Hematopoietic multipotent progenitor cell treated with erythropoietin and hydrocortisone succinate and interleukin-3 and kit ligand, for 4 days (in vitro differentiated cells): ENCODE results near the gene CD37.
A peak's percentile ranks its signal among the peaks of the same experiment; 100 is the strongest.

Experiments used
- DNase-seq: peaks from one replicate; pipeline ENCODE4 v3.0.0-alpha.2; 2015

CD37 gene

DNA sequence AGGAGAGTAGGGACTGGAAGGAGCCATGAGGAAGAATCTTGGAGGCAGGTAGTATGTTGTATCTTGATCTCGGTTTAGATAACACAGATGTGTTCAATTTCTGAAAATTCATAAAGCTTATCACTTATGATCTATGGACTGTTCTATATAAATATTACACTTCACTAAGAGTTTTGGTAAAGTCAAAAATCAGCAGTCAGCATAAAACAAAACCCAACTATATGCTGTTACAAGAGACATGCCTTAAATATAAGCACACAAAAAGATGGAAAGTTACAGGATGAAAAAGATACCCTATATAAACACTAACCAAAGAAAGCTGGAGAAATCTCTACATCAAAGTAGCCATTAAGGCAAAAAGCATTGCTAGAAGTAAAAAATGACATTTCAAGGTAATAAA, 48.4 kb downstream of the CD37 start:
- no peak for DNase-seq

DNA sequence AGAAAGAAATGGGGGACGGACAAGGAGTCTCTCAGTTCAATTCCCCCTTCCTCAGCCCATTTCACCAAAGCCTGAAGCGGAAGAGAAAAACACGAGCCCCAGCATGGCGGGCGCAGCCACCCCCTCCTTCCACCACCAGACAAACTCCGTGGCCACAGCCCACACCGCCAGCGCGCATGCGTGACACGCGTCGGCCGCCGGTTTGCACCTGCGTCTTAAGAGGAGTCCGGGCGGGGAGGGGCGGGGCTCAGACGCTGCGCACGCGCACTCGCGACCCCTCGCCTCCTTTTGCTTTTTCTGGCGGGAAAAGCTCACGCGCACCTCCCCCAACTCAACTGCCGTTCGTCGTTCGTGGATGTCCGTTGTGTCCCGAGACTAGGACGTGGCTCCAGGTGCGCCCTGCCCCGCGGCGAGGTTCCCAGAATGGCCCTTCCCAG, 52.7 kb downstream of the CD37 start, which contains the start of gene KASH5:
KASH5 (plus strand) TSS at position 314 of the 437 bp plus-strand sequence. CDS start 2,635 bp downstream, outside the sequence.
- DNase-seq = peak; percentile 90

DNA sequence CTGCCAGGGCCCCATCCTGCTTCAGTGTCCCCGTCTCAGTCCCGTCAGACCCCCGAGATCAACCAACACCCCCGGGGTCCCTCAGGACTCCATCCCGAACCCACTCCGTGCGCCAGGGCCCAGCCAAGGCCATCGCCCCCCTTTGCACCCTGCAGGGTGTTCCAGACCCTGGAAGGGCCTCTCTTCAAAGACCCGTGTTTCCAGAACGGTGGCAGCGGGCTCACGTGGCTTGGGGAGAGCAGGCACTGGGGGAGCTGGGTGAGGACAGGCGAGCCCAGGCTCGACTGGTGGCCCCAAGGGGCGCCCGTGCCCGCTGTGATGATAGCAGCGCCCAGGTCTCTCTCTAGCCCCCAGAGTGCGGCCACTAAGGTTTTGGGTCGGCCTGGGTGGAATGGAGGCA, 54.2 kb downstream of the CD37 start:
- DNase-seq = no peak
